Stimulated activated naive CD8-positive, alpha-beta T cell treated with anti-CD3 and anti-CD28 coated beads, Interleukin-15, Interleukin-2, amounts not matched to agents 100 U/mL and 50 U/mL, for 24 hours (primary cell): Measurements from ENCODE around the gene ALDH3B2.
"Not testable (repeated sequence)": the region's sequence is repeated elsewhere in the genome, so short reads cannot be mapped to it uniquely, and the experiment has no call there.

Experiments
- ATAC-seq: fragments of 150-1000 bp; cut with Tn5 transposase; one replicate; pipeline ENCODE4 v1.10.0; 2021
- DNase-seq: peaks from one replicate; pipeline ENCODE4 v3.0.0; 2021

ALDH3B2 gene

DNA sequence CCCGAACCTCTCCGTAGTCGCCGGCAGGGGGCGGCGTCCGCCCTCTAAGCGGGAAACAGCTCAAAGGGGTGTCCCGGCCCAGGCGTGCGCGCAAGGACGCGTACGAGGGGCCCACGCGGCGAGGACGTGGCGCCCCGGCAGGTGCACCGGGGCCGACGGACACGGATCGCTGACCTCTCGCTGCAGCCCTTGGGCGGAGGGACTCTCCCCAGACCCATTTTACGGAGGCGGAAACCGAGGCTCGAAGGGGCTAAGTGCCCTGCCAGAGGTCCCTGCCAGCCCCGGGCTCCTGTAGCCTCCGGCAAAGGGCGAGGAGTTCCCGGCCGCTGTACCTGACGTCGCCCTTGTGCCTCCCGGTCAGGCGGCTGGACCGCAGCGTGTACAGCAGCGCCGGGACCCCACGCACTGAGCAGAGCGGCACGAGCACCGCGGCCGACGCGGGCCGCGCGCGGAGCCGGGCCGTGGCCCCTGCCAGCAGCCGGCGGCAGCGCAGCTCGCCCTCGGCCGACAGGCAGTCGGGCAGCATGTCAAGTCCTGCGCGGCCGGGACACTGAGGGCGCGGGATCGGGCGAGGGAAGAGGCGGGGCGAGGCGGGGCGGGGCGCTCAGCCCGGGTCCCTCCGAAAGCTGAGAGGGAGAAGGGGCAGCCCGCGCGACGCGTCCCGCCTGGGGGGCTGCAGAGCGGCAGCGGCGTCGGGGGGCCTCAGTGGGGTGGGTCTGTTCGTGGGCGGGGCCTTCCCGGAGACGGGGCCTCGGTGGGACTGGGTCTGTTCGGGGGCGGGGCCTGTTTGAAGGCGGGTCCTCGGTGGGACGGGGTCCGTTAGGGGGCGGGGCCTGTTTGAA is 44.8 kb downstream of the ALDH3B2 start, which contains the start of gene NUDT8:
Gene NUDT8 (minus strand): TSS at position 552 of the 842 bp plus-strand sequence. CDS start 26 bp downstream, at position 526.
- peak; percentile 90 for DNase-seq
- peak; percentile 72 for ATAC-seq

DNA sequence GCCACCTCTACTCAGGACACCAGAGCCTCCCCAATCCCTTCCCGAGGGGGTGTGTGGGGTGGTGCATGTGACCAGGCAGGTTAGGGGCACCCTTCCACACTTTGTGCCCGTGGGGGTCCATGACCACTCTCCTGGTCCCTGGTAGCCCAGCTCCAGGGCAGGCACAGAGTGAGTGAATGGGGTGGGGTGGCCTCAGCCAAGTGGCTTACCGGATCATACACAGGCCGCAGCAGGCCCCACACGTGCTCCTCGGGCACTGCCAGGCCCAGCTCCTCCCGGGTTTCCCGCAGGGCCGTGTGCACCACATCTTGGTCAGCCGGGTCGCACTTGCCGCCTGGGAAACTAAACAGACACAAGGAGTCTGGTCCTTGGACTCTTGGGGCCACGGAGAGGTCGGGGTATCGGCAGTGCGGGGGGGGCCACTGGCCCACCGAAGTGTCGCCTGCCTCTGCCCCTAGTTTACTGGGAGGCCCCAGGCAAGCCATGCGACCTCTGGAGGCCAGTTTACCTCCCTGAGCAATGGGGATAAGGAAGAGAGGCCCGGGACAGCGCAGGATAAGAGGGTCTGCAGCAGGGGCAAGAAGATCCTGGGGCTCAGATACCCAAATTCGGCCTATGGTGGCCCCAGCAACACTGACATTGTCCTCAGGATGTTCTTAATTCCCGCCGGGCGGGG is 45.6 kb downstream of the ALDH3B2 start:
- DNase-seq = no peak
- ATAC-seq = no peak

DNA sequence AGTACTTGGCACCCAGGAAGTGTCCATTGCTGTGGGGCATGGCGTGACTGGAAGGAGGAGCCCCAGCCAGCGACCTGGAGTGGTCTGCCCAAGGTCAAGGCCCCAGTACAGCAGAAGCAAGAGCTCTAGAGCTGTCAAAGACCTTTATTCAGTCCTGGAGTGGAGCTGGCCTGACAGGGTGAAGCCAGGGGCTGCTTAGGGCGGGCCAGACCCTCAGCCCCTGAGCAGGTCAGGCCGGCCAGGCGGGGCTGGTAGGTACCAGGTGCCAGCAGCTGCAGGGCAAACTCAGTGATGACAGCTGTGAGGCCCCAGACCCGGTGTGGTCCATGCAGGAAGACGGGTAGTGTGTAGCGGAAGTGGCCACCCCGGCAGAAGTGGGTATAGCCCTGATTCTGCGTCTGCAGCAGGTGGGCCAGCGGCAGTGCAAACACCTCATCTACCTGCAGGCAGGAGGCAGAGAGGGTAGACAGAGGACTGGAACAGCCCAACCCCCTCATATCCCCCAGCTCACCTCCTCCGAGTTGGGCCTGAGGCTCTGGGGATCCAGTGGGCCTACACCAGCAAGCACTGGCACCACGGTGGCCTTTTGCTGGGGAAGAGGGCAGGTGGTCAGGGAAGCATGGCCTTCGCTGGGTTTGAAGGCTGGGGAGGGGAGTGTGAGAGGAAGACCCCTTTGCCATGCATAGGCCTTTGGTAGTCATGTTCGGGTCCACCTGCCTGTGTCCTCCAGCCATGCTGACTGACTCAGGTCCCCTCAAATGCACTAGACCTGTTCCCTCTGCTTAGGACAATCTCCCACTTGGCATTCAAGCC is 46.4 kb downstream of the ALDH3B2 start:
- no peak for ATAC-seq
- DNase-seq = no peak

DNA sequence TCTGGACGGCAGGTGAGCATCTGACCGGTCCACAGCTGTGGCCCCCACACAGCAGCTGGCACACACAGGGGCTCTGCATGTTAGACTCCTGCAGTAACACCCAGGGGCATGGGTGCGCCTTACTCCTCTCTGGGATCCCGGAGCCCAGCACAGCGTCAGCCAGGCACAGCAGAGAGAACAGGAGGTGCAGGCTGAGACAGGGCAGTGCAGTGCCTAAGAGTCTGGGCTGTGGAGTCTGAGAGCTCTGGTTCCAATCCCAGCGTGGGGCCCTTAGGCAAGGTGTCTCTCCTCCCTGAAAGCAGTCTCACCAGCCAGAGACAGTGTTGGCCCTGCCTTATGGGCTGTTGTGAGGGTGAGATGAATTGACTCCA is 47.0 kb downstream of the ALDH3B2 start:
- no peak for DNase-seq
- no peak for ATAC-seq

DNA sequence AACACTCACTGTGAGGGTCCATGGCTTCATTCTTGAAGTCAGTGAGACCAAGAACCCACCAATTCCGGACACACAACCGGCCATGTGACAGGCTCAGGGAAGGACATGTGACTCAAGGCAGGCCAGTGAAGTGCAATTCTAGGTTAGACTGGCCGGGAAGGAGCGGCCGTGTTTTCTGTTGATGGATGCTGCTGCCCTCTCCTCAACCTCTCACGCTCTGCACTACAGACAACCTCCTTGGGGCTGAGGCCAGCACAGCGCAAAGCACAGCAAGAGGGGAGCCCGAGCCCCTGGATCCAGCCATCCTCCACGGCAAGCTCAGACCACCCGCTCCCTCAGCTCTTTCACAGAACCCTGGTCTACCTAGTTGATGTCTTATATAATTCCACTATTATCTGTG is 47.5 kb downstream of the ALDH3B2 start:
- ATAC-seq (no peak), DNase-seq (no peak)

DNA sequence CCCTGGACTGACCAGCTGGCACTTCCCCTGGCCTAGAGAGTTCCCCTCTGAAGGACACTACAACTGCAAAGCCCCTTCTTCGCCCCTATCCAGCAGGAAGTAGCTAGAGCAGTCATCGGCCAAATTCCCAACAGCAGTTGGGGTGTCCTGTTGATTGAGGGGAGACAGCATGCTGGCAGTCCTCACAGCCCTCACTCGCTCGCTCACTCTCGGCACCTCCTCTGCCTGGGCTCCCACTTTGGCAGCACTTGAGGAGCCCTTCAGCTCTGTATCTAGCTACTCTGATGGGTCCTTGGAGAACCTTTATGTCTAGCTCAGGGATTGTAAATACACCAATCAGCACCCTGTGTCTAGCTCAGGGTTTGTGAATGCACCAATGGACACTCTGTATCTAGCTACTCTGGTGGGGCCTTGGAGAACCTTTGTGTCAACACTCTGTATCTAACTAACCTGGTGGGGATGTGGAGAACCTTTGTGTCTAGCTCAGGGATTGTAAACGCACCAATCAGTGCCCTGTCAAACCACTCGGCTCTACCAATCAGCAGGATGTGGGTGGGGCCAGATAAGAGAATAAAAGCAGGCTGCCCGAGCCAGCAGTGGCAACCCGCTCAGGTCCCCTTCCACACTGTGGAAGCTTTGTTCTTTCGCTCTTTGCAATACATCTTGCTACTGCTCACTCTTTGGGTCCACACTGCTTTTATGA is 48.1 kb downstream of the ALDH3B2 start:
- not testable (repeated sequence) for DNase-seq, ATAC-seq

DNA sequence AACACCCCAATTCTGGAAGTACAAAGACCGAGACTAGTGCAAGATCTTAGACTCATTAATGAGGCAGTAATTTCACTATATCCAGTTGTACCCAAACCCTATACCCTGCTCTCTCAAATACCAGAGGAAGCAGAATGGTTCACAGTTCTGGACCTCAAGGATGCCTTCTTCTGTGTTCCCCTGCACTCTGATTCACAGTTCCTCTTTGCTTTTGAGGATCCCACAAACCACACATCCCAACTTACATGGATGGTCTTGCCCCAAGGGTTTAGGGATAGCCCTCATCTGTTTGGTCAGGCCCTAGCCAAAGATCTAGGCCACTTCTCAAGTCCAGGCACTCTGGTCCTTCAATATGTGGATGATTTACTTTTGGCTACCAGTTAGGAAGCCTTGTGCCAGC is 50.6 kb downstream of the ALDH3B2 start:
- DNase-seq, ATAC-seq: not testable (repeated sequence)

DNA sequence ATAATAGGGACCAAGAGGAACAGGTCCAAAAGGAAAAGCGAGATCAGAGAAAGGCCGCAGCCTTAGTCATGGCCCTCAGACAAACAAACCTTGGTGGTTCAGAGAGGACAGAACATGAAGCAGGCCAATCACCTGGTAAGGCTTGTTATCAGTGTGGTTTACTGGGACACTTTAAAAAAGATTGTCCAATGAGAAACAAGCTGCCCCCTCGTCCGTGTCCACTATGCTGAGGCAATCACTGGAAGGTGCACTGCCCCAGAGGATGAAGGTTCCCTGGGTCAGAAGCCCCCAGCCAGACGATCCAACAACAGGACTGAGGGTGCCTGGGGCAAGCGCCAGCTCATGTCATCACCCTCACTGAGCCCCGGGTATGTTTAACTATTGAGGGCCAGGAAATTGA is 51.5 kb downstream of the ALDH3B2 start:
- not testable (repeated sequence) for DNase-seq, ATAC-seq

DNA sequence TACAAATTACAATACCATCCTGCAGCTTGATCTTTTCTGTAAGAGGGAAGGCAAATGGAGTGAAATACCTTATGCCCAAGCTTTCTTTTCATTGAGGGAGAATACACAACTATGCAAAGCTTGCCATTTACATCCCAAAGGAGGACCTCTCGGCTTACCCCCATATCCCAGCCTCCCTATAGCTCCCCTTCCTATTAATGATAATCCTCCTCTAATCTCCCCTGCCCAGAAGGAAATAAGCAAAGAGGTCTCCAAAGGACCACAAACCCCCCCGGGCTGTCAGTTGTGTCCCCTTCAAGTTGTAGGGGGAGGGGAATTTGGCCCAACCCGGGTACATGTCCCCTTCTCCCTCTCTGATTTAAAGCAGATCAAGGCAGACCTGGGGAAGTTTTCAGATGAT is 52.5 kb downstream of the ALDH3B2 start:
- not testable (repeated sequence) for DNase-seq, ATAC-seq

DNA sequence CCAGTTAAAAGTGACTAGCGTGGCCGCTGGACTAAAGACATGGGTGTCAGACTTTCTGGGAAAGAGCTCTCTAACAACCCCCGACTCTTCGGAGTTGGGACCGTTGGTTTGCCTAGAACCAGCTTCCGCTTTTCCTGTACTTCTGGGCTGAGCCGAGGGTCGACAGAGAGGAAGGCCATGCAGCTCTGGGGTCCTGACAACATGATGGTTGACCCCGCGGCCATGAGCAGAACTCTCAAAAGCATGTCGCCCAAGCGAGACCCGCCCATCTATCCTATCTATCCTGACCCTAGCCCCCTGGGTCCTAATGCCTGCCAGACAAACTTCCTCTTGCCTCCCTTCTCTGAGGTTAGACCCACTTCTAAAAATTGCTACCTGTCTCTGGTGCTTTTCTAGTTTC is 53.8 kb downstream of the ALDH3B2 start:
- ATAC-seq, DNase-seq: not testable (repeated sequence)

DNA sequence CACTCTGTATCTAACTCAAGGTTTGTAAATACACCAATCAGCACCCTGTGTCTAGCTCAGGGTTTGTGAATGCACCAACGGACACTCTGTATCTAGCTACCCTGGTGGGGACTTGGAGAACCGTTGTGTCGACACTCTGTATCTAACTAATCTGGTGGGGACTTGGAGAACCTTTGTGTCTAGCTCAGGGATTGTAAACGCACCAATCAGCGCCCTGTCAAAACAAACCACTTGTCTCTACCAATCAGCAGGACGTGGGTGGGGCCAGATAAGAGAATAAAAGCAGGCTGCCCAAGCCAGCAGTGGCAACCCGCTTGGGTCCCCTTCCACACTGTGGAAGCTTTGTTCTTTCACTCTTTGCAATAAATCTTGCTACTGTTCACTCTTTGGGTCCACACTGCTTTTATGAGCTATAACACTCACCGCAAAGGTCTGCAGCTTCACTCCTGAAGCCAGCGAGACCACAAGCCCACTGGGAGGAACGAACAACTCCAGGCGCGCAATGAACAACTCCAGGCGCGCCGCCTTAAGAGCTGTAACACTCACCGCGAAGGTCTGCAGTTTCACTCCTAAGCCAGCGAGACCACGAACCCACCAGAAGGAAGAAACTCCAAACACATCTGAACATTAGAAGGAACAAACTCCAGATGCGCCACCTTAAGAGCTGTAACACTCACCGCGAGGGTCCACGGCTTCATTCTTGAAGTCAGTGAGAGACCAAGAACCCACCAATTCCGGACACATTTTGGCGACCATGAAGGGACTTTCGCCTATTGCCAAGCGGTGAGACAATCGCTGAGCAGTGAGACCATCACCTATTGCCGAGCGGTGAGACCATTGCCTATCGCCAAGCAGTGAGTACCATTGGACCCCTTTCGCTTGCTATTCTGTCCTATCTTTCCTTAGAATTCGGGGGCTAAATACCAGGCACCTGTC is 54.5 kb downstream of the ALDH3B2 start:
- not testable (repeated sequence) for ATAC-seq

DNA sequence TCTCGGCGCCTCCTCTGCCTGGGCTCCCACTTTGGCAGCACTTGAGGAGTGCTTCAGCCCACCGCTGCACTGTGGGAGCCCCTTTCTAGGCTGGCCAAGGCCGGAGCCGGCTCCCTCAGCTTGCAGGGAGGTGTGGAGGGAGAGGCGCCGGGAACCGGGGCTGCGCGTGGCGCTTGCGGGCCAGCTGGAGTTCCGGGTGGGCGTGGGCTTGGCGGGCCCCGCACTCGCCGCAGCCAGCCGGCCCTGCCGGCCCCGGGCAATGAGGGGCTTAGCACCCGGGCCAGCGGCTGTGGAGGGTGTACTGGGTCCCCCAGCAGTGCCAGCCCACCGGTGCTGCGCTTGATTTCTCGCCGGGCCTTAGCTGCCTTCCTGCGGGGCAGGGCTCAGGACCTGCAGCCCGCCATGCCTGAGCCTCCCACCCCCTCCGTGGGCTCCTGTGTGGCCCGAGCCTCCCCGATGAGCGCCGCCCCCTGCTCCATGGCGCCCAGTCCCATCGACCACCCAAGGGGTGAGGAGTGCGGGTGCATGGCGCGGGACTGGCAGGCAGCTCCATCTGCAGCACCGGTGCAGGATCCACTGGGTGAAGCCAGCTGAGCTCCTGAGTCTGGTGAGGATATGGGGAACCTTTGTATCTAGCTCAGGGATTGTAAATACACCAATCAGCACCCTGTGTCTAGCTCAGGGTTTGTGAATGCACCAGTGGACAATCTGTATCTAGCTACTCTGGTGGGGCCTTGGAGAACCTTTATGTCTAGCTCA is 55.3 kb downstream of the ALDH3B2 start:
- DNase-seq = not testable (repeated sequence)

More for the DNA sequence above, 54.5 kb downstream of the ALDH3B2 start:
- not testable (repeated sequence) for DNase-seq

DNA sequence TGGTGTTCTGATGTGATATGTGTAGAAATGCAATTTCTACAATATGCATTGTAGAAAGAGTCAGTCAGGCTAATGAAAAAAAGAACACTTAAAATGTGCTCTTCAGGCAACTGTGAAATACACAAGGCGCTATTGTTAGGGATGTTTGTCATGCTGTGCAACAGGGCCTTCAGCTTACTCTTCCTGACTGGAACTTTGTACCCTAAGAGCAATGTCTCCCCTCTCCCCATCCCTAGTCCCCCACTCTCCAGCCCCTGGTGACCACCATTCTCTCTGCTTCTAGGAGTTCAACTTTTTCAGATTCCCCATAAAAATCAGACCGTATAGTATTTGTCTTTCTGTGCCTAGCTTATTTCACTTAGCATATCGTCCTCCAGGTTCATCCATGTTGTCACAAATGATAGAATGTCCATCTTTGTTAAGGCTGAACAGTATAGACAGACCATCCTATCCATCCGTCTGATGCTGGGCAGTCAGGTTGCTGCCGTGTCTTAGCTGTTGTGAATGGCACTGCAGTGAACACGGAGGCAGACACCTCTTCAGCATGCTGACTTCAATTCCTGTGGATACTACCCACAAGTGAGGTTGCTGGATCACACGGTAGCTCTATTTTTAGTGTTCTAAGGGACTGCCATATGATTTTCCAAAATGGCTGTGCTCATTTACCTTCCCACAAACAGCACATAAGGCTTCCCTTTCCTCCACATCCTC is 57.0 kb downstream of the ALDH3B2 start:
- DNase-seq (no peak), ATAC-seq (no peak)

More for the DNA sequence above, 55.3 kb downstream of the ALDH3B2 start:
- ATAC-seq = not testable (repeated sequence)

DNA sequence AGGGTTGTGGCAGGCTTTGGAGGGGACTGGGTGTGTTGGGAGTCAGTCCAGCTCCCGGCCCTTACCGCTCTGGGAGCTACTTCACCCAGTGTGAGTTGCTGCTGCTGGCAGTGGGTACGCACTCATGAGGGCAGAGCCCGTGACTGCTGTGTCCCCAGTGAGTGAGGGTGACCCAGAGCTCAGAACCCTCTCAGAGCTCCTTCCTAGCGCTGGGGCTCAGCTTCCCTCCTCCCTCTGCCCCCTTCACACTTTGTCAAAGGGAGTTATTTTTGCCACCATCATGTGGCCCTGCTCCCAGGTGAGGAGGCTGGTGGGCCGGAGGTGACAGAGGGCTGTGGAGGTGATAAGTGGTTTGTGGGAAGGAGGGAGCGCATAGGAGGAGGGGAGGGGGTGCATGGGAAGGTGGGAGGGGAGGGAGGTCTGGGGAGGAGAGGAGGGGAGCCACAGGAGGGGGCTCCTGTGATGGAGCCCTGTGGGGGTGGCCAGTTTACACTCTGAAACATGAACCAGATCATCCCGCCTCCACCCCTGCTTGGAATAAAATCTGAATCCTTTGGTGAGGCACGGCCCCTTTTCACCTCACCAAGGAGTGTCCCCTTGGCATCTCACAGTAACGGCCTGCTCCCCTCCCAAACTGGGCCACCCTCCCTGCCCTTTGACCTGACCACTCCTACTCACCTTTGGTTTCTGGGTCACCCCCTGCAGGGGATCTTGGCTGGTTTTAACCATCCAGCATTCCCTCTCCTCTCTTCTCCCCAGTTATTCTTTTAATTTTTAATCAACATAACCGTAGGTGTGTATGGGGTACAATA is 57.8 kb downstream of the ALDH3B2 start:
- peak; percentile 9 for DNase-seq
- no peak for ATAC-seq

DNA sequence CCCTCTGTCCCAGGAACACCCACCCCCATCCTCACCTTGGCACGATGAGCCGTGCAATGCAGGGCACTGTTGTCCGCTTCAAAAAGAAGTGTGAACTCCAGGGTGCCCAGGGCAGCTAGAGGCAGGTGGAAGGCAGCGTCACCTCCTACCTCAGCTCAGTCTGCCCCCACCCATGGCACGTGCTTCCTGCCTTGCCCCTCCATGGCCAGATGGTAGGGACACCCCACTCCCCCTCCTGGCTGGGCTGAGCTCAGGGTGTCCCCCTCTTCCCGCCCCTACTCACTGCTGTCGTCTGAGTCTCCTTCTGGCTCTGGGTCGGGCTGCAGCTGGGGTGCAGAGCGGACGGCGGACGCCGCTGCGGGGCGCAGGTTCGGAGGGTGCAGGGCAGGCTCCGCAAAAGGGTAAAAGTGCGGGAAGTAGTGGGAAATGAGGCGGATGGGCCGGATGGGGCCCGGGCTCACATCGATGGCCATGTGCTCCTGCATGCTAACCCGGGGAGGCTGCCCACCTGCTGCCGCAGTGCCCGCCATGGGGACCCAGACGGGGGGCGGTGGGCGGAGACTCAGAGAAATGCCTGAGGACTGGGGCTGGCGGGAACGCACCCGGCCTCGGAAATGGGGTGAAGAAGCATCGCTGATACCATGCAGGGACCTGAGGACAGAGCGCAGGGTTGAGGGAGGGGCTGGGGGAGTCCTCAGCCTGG is 58.5 kb downstream of the ALDH3B2 start:
- DNase-seq = peak; percentile 22

DNA sequence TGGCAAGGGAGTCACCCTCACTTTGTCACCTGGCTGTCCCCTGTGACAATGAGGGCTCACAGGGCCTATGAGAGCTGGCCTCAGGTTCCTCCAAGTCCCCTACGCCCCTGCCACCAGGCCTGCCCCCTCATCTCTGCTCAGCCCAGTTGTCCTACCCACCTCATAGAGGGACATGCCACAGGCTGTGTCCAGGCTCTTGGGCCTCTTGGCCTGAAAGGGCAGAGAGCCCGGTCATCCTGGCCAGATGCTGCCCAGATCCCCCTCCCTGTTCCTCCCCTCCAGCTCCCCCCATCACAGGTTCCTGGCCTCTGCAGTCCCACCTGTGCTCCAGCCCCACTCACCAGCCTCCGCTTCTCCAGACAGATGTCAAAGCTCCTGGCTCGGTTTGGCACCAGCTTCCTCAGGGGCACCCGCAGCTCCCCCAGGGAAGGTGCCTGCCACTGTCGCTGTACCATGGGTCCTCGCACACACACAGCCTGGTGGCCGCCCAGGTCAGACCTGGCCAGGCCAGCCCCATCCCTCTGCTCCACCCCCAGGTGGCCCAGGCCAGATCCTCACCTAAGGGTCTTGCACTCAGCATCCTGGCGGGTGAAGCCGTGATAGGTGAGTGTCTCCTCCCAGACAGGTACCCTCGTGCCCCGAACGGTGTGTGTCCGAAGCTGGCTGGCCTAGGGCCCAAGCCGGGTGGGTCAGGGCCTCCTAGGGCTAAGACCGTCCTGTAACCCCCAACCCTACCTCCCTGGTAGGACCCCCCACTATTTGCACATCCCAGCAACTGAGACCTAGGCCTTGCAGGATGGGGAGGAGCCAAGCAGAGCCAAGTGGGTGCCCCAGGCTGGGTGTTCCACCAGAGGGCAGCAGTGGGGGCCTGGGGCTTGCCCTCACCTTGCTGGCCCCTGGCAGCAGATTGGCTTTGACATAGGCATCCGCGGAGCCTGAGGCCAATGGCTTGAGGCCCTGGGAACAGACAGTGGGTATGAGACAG is 59.4 kb downstream of the ALDH3B2 start:
- ATAC-seq = peak; percentile 42
- DNase-seq = peak; percentile 85

More for the DNA sequence above, 58.5 kb downstream of the ALDH3B2 start:
- no peak for ATAC-seq
